ENCODE data around the gene EML2. TPM values are rescaled to one million over a fixed set of nuclear protein-coding genes. Genes with fewer than 3 reads are reported as not detected.

The EML2 gene
- total RNA-seq, 1 donor from 2014 or later = 27.1 TPM

DNA sequence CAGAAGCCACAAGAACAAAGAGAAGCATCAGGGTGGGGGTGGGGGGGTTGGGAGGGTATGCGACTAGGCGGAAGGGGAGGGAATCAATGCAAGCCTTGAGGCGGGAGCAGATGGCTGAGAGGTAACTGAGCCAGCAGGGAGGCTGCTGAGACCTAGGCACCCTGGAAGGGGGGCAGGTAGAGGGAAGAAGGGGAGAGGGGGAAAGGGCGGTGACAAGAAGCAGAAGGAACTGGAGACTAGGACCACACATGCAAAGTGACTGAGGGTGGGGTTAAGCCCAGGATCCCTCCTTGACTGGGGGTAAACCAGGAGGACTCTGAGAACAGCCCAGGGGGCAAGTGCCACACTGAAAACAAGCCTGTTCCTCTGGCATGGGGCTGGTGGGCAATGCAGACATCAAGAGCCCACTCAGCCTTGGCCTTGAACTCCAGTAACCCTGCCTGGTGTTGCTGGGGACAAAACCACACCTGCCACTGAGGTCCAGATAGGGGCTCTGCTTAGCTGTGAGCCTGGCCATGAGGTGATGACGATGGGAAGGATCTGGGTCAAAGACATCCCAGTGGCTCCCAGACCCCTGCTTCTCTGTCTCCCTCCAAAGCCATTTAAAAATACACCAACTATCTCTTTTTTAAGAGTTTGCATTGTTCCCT is 74.9 kb downstream of the EML2 start:
- no peaks in the 10 kb centered on the region for H3K9me3 Mint-ChIP-seq (ENCODE audit: unreplicated experiment)
- no peak overlapping the region for H3K27ac Mint-ChIP-seq (ENCODE audit: unreplicated experiment)
- DNase-seq (ENCODE audit: extremely low spot score, unreplicated experiment) = no peak
- peaks cover 8% of the 10 kb centered on the region for H3K4me1 Mint-ChIP-seq (ENCODE audit: unreplicated experiment)
- no peaks in the 10 kb centered on the region for H3K36me3 Mint-ChIP-seq (ENCODE audit: unreplicated experiment)
- H3K4me3 Mint-ChIP-seq (ENCODE audit: unreplicated experiment) = no peak overlapping the region
- no peak for TF ChIP-seq CTCF (IDR thresholded peaks at IDR 0.05)
- H3K27me3 Mint-ChIP-seq (ENCODE audit: unreplicated experiment) = no peaks in the 10 kb centered on the region

GRCh38 chr19:45560686-45561085 is 78.5 kb downstream of the EML2 start:
- Mint-ChIP-seq H3K27me3 (ENCODE audit: unreplicated experiment) (no peaks in the 10 kb centered on the region), H3K36me3 (ENCODE audit: unreplicated experiment) (no peaks in the 10 kb centered on the region), H3K4me1 (ENCODE audit: unreplicated experiment) (peaks cover 4% of the 10 kb centered on the region), H3K4me3 (ENCODE audit: unreplicated experiment) (no peak overlapping the region), H3K27ac (ENCODE audit: unreplicated experiment) (no peak overlapping the region), H3K9me3 (ENCODE audit: unreplicated experiment) (no peaks in the 10 kb centered on the region)
- no peak for DNase-seq (ENCODE audit: extremely low spot score, unreplicated experiment)
- TF ChIP-seq CTCF (IDR thresholded peaks at IDR 0.05) = no peak

GRCh38 chr19:45560038-45560437 is 79.2 kb downstream of the EML2 start:
- H3K27ac Mint-ChIP-seq (ENCODE audit: unreplicated experiment) = no peak overlapping the region

More at GRCh38 chr19:45560038-45560437, 79.2 kb downstream of the EML2 start:
- no peak overlapping the region for H3K4me3 Mint-ChIP-seq (ENCODE audit: unreplicated experiment)
- H3K4me1 Mint-ChIP-seq (ENCODE audit: unreplicated experiment) = peaks cover 4% of the 10 kb centered on the region
- no peaks in the 10 kb centered on the region for H3K9me3 Mint-ChIP-seq (ENCODE audit: unreplicated experiment)
- DNase-seq (ENCODE audit: extremely low spot score, unreplicated experiment) = no peak
- TF ChIP-seq CTCF (IDR thresholded peaks at IDR 0.05) = no peak
- no peaks in the 10 kb centered on the region for H3K36me3 Mint-ChIP-seq (ENCODE audit: unreplicated experiment)
- no peaks in the 10 kb centered on the region for H3K27me3 Mint-ChIP-seq (ENCODE audit: unreplicated experiment)

Small RNAs within 50 kb of the gene (microRNA-seq; reads per million reads assigned to microRNA genes)
- gene MIR330 (ENCODE audit: unreplicated experiment) (164 reads per million, percentile 58 among the genes with 10 or more reads in this experiment), gene MIR642A (ENCODE audit: unreplicated experiment) (not detected), gene MIR642B (ENCODE audit: unreplicated experiment) (not detected)

Other genes with a start within 250 kb of the EML2 start
- 48.7 and 53.5 TPM in 2 replicates for gene PPP1R13L, start 234.3 kb downstream of the EML2 start, total RNA-seq
- 7.6 and 9.1 TPM in 2 replicates for gene POLR1G, start 232.8 kb downstream of the EML2 start, total RNA-seq
- gene ERCC1, start 215.5 kb downstream of the EML2 start, total RNA-seq = 96.7 and 117 TPM in 2 replicates
- gene FOSB, start 171.4 kb downstream of the EML2 start, total RNA-seq = 93.8 and 176 TPM in 2 replicates
- 15.6 and 15.8 TPM in 2 replicates for gene RTN2, start 142.3 kb downstream of the EML2 start, total RNA-seq
- gene PPM1N, start 141.0 kb downstream of the EML2 start, total RNA-seq = 0.29 and 0.62 TPM in 2 replicates
- gene VASP, start 131.9 kb downstream of the EML2 start, total RNA-seq = 61.9 and 68.9 TPM in 2 replicates
- 16.8 and 18.0 TPM in 2 replicates for gene OPA3, start 54.6 kb downstream of the EML2 start, total RNA-seq
- gene GPR4, start 37.2 kb downstream of the EML2 start, total RNA-seq = not detected in 2 replicates
- 0.81 and 1.3 TPM in 2 replicates for gene GIPR, start 28.8 kb upstream of the EML2 start, total RNA-seq
- gene SNRPD2, start 52.6 kb upstream of the EML2 start, total RNA-seq = 366 and 397 TPM in 2 replicates
- gene QPCTL, start 53.3 kb upstream of the EML2 start, total RNA-seq = 14.0 TPM in 2 replicates
- 16.0 and 18.3 TPM in 2 replicates for gene FBXO46, start 91.5 kb upstream of the EML2 start, total RNA-seq
- not detected in 2 replicates for gene MEIOSIN, start 94.0 kb upstream of the EML2 start, total RNA-seq
- 34.2 and 35.4 TPM in 2 replicates for gene SIX5, start 129.9 kb upstream of the EML2 start, total RNA-seq
- gene DMPK, start 143.1 kb upstream of the EML2 start, total RNA-seq = 76.6 and 86.9 TPM in 2 replicates
- gene DMWD, start 153.4 kb upstream of the EML2 start, total RNA-seq = 79.2 and 91.0 TPM in 2 replicates
- gene RSPH6A, start 175.9 kb upstream of the EML2 start, total RNA-seq = 0.30 and 0.42 TPM in 2 replicates
- 67.2 and 72.1 TPM in 2 replicates for gene SYMPK, start 223.8 kb upstream of the EML2 start, total RNA-seq
- gene FOXA3, start 224.9 kb upstream of the EML2 start, total RNA-seq = not detected in 2 replicates
- gene IRF2BP1, start 246.7 kb upstream of the EML2 start, total RNA-seq = 29.4 and 30.9 TPM in 2 replicates